GM18951 (cell line): ENCODE results near the gene IGFBP2.

Experiments
- POLR2A ChIP-seq: IDR thresholded peaks from 4 replicates; pipeline ENCODE4 v1.6.1; 2011; ENCODE audit warnings: mild to moderate bottlenecking; ENCODE audit not compliant: insufficient read length, insufficient read depth; ENCODE audit errors: extremely low read depth
- in situ Hi-C: fragments of 300-500 bp; cut with MboI; formaldehyde crosslinking; loops from one replicate; pipeline ENCODE4 v1.12.0; 2022; ENCODE audit warnings: low sequenced_read_pairs, mixed read lengths, inconsistent platforms; ENCODE audit not compliant: unreplicated experiment

IGFBP2 gene

GRCh38 chr2:216702756-216703155, 69.5 kb downstream of the IGFBP2 start:
- in situ Hi-C loops: no loop called here
- TF ChIP-seq POLR2A: no peak

- in situ Hi-C loops: no loop called here
- TF ChIP-seq POLR2A: no peak
Observed at GRCh38 chr2:216710551-216711301, 77.5 kb downstream of the IGFBP2 start.

- TF ChIP-seq POLR2A: no peak
- in situ Hi-C loops: no loop called here
Observed at GRCh38 chr2:216711348-216711747, 78.1 kb downstream of the IGFBP2 start.

- in situ Hi-C loops: no loop called here
- no peak for TF ChIP-seq POLR2A
Observed at GRCh38 chr2:216713691-216714336, 80.6 kb downstream of the IGFBP2 start.
